ENCODE data around the gene COPS9. TPM values are rescaled to one million over a fixed set of nuclear protein-coding genes. Genes with fewer than 3 reads are reported as not detected.

The COPS9 gene
- total RNA-seq, 3 donors from 2014 or later: 83.9 to 129 (median 94.3) TPM

GRCh38 chr2:240182001-240182400 lies 45.9 kb upstream of the COPS9 start:
- ATAC-seq (no peak), DNase-seq (no peak)
- Histone ChIP-seq H3K4me1 (ENCODE audit: low read depth) (no peaks in the 10 kb centered on the region), H3K4me3 (no peak overlapping the region), H3K36me3 (ENCODE audit: low read depth) (no peaks in the 10 kb centered on the region), H3K9me3 (no peaks in the 10 kb centered on the region)
- intact Hi-C loops (cut with DNase I, micrococcal nuclease): no loop called here
- no peak for TF ChIP-seq CTCF (IDR thresholded peaks at IDR 0.05)

- DNase-seq: no peak
- no peak for TF ChIP-seq CTCF (IDR thresholded peaks at IDR 0.05)
- H3K9me3 ChIP-seq: no peaks in the 10 kb centered on the region
- intact Hi-C loops (cut with DNase I, micrococcal nuclease): no loop called here
- H3K4me1 ChIP-seq (ENCODE audit: low read depth): no peaks in the 10 kb centered on the region
- H3K4me3 ChIP-seq: no peak overlapping the region
- H3K36me3 ChIP-seq (ENCODE audit: low read depth): no peaks in the 10 kb centered on the region
- ATAC-seq: no peak
These were observed 44.0 kb upstream of the COPS9 start for GRCh38 chr2:240179941-240180666.

- intact Hi-C loops (cut with DNase I, micrococcal nuclease): no loop called here
- Histone ChIP-seq H3K9me3 (no peaks in the 10 kb centered on the region), H3K36me3 (ENCODE audit: low read depth) (no peaks in the 10 kb centered on the region), H3K4me3 (no peak overlapping the region), H3K4me1 (ENCODE audit: low read depth) (no peaks in the 10 kb centered on the region)
- no peak for ATAC-seq
- no peak for TF ChIP-seq CTCF (IDR thresholded peaks at IDR 0.05)
- no peak for DNase-seq
These were observed 43.2 kb upstream of the COPS9 start for GRCh38 chr2:240179186-240179815.

- Histone ChIP-seq H3K36me3 (ENCODE audit: low read depth) (no peaks in the 10 kb centered on the region), H3K4me3 (no peak overlapping the region), H3K4me1 (ENCODE audit: low read depth) (no peaks in the 10 kb centered on the region), H3K9me3 (no peaks in the 10 kb centered on the region)
- ATAC-seq: no peak
- intact Hi-C loops (cut with DNase I, micrococcal nuclease): no loop called here
- DNase-seq: no peak
- TF ChIP-seq CTCF (IDR thresholded peaks at IDR 0.05): no peak
These were observed 42.5 kb upstream of the COPS9 start for GRCh38 chr2:240178564-240178963.

- no peaks in the 10 kb centered on the region for H3K4me1 ChIP-seq (ENCODE audit: low read depth)
- no peaks in the 10 kb centered on the region for H3K36me3 ChIP-seq (ENCODE audit: low read depth)
- intact Hi-C loops (cut with DNase I, micrococcal nuclease): no loop called here
- DNase-seq (no peak), ATAC-seq (no peak)
- H3K9me3 ChIP-seq: no peaks in the 10 kb centered on the region
- no peak overlapping the region for H3K4me3 ChIP-seq
- TF ChIP-seq CTCF (IDR thresholded peaks at IDR 0.05): no peak
These were observed 38.4 kb upstream of the COPS9 start for GRCh38 chr2:240174496-240174895.

Data from mucosa of descending colon (tissue), 3 donors.